WTC11 (cell line): Measurements from ENCODE around the gene TTLL11.

Source experiments
- CDX4 ChIP-seq: fragments of 250-450 bp; sonication (Bioruptor Pico); IDR thresholded peaks from 2 replicates; pipeline ENCODE4 v1.9.0; 2021; ENCODE audit warnings: moderate library complexity, mild to moderate bottlenecking, inconsistent platforms, borderline replicate concordance
- CREM ChIP-seq: sonication (generic); formaldehyde crosslinking; IDR thresholded peaks from 2 replicates; pipeline ENCODE4 v1.8.1; 2022; ENCODE audit warnings: mild to moderate bottlenecking, missing genetic modification reagents, moderate library complexity
- CTCF ChIP-seq: fragments of 200-600 bp; IDR thresholded peaks from 2 replicates; pipeline ENCODE4 v1.8.0; 2022; ENCODE audit warnings: antibody characterized with exemption
- FOXP4 ChIP-seq: sonication (generic); formaldehyde crosslinking; IDR thresholded peaks from 2 replicates; pipeline ENCODE4 v1.8.0; 2022; ENCODE audit warnings: mild to moderate bottlenecking, missing genetic modification reagents
- MXD4 ChIP-seq: fragments of 250-450 bp; sonication (Bioruptor Pico); IDR thresholded peaks from 2 replicates; pipeline ENCODE4 v1.8.0; 2021; ENCODE audit warnings: mild to moderate bottlenecking, moderate library complexity, borderline replicate concordance
- SMAD4 ChIP-seq: sonication (generic); formaldehyde crosslinking; IDR thresholded peaks from 2 replicates; pipeline ENCODE4 v1.8.0; 2022; ENCODE audit warnings: mild to moderate bottlenecking, missing genetic modification reagents
- STAT6 ChIP-seq: sonication (generic); formaldehyde crosslinking; conservative IDR thresholded peaks from 2 replicates; pipeline ENCODE4 v1.8.1; 2023; ENCODE audit warnings: mild to moderate bottlenecking, low read depth, missing genetic modification reagents, moderate library complexity
- ZNF121 ChIP-seq: sonication (generic); formaldehyde crosslinking; IDR thresholded peaks from 2 replicates; pipeline ENCODE4 v1.8.0; 2023; ENCODE audit warnings: missing genetic modification reagents

GRCh38 chr9:122102156-122102555, 9.0 kb upstream of the TTLL11 start:
- TF ChIP-seq CTCF: no peak
- TF ChIP-seq MXD4: no peak
- no peak for TF ChIP-seq ZNF121 (CRISPR knock-in tag)
- TF ChIP-seq STAT6 (CRISPR knock-in tag): no peak
- no peak for TF ChIP-seq FOXP4
- TF ChIP-seq CDX4 (CRISPR knock-in tag): no peak
- no peak for TF ChIP-seq CREM (CRISPR knock-in tag)
- TF ChIP-seq SMAD4 (CRISPR knock-in tag): no peak
